Stimulated activated CD4-positive, alpha-beta T cell treated with anti-CD3 and anti-CD28 coated beads, Interleukin-2, amount 100 ng/mL, for 4 hours (primary cell): ENCODE results near the gene PLCB1.
"Not testable (repeated sequence)": the region's sequence is repeated elsewhere in the genome, so short reads cannot be mapped to it uniquely, and the experiment has no call there.

Experiments used
- DNase-seq: peaks from one replicate; pipeline ENCODE4 v3.0.0-alpha.2; 2020; ENCODE audit warnings: low read depth

The PLCB1 gene

DNA sequence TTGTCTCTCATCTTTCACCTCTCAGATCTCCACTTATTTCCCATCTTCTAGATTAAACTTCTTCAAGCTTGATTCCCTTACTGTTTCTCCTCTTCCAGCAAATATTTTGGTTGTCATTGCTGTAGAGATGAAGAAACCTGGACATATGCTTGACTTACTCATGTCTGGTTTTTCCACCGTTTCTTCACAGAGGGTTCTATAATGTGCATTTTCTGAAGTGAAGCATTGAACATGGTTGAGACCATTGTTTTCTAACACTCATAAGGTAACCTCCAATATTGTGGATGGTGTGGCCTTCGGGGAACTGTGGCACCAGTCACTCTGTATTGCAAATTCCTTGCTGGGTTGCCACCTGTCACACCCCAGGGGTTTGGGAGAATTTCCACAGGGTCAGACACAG is 237.2 kb downstream of the PLCB1 start:
- DNase-seq, result no peak

DNA sequence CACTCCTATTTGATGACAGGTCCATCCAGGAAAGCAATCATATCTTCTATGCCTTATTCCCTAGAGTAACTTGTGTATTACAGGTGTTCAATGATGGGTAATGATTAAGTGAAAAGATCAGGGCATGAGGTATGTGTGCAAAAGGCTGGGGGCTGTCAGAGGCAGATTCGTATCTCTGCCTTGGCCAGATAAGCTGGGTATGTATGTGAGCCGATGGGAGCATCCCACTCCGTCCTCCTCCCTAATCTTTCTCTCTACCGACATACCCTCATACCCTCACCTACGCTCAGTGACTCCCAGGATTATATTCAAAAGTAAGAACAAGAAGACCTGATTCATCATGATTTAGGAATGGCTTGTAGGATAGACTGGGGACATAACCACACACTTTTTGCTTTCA is 238.7 kb downstream of the PLCB1 start:
- no peak for DNase-seq

DNA sequence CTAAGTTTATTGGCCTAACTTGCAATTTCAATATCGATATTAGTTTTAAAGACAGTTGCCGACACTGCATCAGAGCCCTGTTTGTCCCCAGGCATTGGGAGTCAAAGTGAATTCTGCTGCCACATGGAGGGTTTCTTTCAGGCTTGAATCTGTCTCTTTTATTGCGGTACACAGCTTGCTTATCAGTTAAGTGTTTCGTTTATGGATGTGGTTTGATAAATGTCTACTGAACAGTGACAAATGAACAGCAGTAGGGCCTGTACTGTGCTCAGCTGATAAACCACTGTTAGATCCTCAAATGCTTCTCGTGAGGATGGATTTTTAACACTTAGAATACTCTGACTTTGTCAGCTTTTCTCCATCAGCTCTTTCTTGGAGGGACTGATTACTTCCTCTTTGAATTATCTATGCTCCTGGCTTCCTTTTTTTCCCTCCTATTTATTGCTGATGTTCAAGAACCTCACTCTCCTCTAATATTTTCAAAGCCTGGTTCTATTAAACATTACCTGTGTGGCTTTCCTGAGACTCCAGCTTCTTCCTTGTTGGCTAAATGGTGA is 240.8 kb downstream of the PLCB1 start:
- no peak for DNase-seq

DNA sequence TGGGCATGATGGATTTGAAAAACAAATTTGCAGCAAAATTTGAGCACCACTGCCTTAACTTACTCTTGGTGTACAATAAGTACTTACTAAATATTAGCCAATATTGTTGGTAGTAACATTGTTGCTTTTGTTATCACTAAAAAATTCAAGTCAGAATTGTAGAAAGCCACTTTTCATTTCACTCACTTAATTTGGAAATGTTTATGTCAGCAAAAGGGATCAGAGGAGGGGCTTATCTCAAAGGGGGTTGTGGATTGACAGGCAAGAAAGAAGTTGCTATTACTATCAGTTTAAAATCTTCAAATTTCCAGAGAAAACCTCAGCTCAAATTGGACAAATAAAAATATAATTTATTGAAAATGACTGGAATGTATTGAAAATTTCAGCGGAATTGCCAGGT is 241.5 kb downstream of the PLCB1 start:
- no peak for DNase-seq

DNA sequence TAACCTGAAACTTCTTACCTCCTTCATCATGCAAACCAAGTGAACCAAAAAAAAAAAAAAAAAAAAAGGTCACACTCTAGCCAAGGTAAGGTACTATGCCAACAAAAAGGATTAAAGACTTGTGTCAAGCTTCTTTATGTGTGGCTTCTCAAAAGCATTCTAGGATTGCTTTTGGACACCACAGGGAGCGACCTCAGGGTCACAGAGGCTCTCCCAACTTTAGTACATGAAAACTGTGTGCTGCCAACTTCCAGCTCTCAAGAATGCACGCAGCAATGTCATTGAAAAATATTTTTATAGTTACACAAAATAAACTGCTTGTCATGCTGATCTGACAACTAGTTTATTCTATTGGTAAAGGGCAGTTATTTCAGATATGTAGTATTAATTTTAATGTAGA is 243.8 kb downstream of the PLCB1 start:
- DNase-seq, result no peak

DNA sequence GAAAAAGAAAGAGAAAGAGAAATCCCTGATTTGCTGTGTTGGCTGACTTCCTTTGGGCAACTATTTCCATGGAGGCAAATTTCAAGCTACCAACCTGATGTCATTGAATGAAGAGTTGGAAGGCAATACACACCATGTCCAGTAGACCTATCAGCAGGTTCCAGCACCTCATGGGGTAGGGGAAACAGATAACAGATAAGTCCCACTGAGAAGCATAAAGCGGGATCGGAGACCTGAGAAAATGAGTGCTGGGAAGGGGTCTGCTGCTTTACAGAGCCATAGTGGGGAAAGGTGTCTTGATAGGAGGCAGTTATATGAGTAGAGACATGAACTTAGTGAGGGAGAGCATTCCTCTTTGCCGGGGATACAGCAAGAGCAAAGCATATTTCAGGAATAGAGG is 244.9 kb downstream of the PLCB1 start:
- DNase-seq, result no peak

DNA sequence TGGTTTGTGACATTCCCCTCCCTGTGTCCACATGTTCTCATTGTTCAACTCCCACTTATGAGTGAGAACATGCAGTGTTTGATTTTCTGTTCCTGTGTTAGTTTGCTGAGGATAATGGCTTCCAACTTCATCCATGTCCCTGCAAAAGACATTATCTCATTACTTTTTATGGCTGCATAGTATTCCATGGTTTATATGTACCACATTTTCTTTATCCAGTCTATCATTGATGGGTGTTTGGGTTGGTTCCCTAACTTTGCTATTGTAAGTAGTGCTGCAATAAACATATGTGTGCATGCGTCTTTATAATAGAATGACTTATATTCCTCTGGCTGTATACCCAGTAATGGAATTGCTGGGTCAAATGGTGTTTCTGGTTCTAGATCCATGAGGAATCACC is 247.1 kb downstream of the PLCB1 start:
- not testable (repeated sequence) for DNase-seq

DNA sequence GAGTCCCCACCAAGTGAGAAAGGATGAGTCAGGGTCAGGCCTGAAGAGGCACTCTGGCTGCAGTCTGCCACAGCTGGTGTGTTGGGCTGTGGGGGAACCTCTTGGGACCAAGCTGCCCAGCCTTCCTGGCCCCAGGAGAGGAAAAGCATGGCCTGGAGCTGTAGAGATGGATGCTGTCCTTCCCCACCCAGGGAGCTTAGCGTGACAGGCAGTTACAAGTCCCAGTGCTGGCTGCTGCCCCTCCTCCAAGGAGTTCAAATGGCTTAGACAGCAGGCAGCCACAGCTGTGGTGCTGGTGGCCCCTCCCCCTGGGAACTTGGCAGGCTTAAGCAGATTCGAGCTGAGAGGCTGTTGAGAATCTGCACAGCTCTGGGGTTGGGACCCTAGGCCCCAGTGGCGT is 253.2 kb downstream of the PLCB1 start:
- no peak for DNase-seq

DNA sequence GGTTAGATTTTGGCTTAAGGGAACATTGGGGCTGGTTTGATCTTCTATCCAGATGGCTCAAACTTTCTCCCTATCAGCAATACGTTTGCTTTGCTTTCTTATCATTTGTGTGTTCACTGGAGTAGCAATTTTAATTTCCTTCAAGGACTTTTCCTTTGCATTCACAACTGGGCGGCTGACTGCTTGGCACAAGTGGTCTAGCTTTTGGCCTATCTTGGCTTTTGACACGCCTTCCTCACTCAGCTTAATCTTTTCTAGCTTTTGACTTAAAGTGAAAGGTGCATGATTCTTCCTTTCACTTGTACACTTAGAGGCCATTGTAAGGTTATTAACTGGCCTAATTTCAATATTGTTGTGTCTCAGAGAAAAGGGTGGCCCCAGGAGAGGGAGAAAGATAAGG is 254.9 kb downstream of the PLCB1 start:
- DNase-seq, result no peak

DNA sequence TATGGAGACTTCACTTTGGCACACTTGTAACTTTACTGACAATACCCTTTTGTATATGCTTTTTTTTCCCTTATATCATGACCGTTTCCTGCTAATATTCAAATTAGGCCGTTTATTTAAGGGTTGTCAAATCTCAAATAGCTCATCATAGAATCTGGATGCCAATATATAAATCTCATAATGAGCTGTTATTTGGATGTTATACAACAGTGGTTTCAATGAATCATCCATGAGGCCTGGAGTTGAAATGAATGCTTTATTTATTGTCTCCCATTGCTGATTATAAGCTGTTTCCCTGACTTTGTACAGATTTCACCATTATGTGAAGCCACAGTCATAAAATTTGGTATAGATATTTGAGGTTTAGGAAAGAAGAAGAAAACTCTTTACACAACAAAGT is 256.1 kb downstream of the PLCB1 start:
- no peak for DNase-seq

DNA sequence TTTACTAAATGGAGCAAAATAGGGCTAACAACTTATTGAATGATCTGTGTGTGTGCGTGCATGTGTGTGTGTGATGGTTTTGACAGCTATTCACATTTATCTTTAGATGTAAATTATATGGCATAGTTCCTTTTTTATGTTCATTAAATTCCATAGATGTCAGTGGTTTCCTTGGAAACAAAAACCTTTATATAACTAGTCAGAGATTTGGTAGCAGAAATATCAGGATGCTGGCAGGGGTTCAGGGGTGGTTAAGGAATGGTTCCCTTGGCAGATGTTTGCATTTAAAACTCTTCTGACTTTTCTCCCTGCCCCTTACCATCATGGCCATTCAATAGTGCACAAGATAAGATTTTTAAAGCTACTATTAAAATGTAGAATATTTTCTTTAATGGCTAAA is 256.6 kb downstream of the PLCB1 start:
- DNase-seq, result no peak

DNA sequence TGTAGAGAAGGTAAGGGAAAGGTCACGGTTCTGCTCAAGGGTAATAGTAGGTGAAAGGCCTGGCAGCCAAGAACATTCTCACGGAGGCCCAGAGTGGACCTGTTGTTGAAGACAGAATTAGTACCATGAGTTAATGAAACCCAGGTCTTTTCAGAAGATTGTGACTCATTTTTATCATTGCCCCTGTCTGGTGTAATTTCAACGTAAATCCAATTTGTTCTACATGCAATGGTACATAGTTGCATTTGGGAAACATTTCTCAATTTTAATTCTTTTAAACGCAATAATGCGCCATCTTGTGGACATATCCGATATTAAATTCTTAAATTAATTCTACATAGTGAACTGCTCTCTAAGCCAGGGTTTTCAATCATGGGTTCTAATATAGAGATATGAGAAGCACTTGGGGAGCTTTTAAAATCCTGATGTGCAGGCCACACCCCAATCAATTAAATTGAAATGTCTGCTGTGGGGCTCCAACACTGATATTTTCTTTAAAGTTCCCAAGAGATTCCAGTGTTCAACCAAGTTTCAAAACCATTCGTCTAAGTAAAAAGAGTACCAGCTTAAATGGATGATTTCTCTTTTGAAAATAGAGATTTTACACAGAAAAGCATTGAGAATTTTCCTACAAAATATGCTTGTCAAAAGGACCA is 257.4 kb downstream of the PLCB1 start:
- no peak for DNase-seq

DNA sequence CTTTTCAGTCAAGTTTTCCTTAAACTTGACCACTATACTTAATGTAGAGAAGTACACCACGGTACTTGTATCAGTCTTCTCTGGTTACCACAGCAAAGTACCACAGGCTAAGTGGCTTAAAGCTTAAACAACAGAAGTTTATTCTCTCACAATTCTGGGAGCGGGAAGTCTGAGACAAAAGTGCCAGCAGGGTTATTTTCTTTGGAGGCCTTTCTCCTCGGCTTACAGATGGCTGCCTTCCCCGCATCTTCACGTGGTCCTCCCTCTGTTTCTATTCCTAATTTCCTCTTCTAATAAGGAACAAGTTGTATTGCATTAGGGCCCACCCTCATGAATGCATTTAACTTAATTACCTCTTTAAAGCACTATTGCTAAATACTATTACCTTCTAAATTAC is 258.0 kb downstream of the PLCB1 start:
- DNase-seq, result no peak

DNA sequence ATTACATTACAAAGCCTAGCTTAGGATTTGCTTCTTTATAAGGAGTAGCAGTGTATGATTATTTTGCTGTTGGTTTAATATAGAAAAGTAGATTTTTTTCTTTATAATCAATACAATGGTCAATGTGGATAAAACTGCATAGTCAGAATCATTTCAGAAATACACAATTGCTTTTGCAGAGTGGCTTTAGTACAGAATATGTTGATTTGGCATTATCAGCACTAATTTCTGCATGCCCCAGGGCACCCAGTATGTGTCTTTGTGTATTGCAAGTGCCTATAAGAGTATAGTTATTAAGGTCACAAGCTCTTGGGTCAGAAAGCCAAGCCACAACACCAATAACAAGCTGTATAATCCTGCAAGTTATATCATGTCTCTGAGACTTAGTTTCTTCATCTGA is 258.4 kb downstream of the PLCB1 start:
- DNase-seq, result no peak

DNA sequence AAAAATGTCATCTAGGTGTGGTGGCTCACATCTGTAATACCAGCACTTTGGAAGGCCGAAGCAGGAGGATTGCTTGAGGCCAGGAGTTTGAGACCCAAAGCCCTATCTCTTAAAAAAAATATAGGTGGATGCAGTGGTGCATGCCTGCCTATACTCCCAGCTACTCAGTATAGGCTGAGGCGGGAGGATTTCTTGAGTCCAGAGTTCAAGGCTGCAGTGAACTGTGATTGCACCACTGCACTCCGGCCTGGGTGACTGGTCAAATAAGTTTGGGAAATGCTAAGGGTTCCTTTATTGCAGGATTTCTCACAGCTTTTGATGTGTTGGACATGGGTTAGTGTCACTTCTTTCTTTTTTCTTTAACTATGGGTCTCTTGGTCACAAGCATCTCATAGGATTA is 261.3 kb downstream of the PLCB1 start:
- no peak for DNase-seq

DNA sequence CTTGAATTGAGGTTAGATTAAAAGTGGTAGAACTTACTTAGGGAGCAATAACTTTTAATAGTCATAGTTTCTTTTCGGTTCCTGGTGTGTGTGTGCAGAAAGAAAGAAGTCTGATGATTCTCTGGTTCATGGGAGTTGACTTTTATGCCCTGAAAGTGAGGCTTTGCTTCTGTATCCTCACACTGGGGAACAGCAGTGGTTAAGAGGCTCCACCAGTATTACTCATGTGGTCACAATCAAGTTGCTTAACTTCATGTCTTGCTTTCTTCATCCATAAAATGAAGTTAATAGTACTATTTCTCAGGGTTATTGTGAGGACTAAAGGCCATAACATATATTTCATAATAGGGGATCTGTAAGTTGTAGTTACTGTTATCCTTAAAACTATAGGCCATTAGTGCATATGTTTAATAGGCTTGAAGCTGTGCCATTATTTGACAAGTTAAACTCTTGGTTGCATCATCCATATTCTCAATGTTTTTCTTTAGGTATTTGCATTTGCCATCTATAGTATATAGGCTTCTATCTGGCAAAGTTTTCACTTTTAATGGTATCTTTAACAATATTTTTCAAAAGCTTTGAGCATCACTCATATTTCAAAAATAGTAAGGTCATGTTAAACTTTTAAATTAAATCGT is 262.4 kb downstream of the PLCB1 start:
- DNase-seq, result no peak

DNA sequence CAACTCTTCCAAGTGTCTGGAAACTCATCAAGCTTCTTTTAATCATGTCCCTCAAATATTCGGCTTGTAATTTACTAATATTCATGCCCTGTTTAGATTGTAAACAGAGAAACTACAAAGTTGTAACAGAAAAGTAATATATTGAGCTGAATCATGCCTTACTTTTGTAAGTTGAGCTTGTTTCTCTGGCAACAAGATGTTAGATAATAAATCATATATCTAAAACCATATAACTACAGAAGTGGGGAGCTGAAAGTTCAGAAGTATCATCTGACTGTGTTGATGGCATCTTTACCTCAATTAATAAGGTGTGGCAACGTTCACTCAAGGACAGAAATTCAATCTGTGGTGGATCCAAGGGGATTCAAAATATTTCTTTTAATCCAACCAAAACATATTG is 263.9 kb downstream of the PLCB1 start:
- no peak for DNase-seq

DNA sequence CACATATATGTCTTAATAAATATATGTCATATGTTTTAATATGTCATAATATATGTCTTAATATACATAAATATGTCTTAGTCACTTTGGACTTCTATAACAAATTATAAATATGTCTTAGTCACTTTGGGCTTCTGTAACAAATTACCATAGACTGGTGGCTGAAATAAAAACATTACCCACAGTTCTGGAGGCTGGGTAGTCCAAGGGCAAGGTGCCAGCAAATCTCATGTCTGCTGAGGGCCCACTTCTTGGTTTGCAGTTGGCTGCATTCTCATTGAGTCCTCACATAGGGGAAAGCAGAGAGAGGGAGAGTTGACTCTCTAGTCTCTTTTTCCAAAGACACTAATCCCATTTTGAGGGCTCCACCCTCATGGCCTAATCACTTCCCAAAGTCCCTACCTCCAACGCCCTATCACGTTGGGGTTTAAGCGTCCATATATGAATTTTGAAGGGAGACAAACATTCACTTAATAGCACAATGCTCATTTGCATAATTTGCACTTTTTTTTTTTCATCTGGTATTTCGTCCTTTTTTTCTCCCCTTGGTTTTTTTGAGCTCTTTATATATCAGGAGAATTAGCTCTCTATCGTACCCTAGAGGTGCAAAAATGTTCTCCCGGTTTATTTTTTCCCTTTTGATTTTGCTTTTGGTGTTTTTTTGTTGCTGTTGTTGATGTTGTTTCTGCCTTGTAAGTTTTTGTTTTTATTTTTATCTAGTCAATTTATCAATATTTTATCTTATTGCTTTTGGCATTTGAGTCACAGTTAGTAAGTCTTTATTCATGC is 266.4 kb downstream of the PLCB1 start:
- no peak for DNase-seq

DNA sequence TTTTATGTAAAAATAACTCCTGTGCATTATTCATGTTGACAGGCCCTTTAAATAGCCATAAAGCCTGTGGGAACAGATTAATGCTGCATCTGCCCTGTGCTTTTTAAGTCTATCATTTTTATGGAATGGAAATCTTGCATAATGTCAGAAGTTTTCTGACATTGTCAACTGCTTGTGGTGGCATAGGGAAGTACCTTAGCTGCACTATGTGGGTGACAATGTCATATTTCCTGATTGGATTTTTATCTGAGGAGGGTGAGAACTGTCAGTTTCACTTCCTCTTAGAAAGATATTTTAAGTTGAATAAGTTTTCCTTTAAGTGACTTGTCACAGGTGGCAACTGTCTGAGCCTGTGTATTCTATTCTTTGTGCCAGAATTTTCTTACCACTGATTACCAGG is 267.9 kb downstream of the PLCB1 start:
- DNase-seq, result no peak

DNA sequence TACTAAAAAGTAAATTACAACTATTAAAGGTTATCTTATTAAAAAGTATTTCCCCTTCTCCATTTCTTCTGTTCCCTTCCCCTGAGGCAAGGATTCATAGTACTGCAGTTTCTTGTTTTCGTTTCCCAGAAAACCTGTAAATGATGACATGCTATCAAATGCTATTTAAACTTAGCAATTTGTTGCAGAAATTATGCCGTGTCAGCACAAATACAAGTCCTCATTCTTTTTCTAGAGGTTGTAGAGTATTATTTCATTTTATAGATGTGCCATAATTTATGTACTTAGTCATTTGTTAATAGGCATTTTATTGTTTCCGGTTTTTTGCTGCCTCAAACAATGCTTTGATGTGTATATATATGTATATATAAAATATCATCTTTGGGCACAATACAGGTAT is 268.4 kb downstream of the PLCB1 start:
- no peak for DNase-seq

DNA sequence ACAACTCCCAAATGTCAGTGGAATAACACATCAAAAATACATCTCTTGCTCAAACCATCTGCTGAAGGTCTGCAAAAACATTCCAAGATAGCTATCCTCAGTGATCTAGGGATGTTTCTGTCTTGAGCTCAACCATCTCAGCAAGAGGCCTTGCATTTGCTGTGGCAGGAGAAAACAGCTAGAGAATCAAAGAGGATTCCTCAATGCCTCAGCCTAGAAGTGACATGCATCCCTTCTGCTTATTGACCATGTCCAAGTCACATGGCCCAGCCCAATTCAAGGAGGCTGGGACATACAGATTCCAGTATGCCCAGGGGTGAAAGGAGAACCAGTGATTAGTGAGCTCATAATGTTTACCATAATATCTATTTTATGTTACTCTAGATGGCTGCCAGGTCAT is 269.5 kb downstream of the PLCB1 start:
- no peak for DNase-seq

DNA sequence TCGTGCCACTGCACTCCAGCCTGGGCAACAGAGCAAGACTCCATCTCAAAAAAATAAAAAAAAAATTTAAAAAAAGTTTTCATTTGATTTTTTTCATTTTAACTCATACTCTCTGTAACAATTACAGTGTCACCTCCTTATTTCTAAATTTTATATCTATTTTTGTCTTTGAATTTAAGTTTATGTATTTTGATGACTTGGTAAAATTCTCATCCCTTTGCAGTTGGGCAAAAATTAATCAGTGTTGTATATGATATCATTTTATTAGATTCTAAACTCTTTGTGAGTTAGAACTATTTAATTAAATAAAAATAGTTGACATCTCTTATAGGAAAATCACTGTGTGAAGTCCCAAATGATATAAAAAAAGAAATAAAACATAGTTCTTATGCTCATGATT is 270.7 kb downstream of the PLCB1 start:
- DNase-seq, result no peak

DNA sequence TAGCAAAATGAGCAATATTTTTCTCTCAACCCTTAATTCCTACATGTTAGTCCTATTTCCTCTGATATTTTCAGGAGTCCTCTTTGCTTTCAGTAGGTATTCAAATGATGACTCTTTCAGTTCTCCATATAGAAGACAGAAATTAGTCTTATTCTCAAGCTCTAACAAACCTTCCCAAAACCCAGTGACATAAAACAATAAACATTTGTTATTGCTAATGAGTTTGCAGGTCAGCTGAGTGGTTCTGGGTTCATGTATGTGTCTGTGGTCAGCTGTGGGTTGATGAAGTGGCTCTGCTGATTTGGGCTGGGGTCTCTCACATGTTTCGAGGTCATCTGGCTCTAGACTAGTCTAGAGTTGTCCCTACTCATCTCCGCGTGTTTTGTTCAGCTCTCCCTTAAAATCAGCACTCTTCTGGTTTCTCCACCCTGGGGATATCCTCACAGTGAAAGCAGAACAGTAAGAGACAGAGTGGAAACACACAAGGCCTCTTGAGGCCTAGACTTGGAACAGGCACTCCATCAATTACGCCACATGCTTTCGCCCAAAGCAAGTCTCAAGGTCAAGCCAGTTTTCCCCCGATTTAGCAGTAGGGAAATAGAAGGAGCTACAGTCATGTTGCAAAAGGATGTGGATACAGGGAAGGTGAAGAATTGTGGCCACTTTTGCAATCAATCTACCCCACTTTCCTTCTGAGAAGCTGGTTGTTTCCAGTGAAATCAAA is 273.0 kb downstream of the PLCB1 start:
- DNase-seq, result no peak
